H7 (cell line): ENCODE results near the gene KLF12. TPM values are rescaled to one million over a fixed set of nuclear protein-coding genes. Genes with fewer than 3 reads are reported as not detected.

ENCODE experiments used
- DNase-seq: peaks from one replicate; pipeline ENCODE4 v3.0.0; 2012
- H3K27me3 ChIP-seq: 2 replicates; pipeline ENCODE4 v1.6.0; 2011; ENCODE audit warnings: mild to moderate bottlenecking, low read length; ENCODE audit not compliant: control insufficient read depth, insufficient read depth
- H3K36me3 ChIP-seq: replicated peaks from 2 replicates; pipeline ENCODE4 v1.5.1; 2011; ENCODE audit warnings: low read length; ENCODE audit not compliant: control insufficient read depth, insufficient read depth
- H3K4me3 ChIP-seq: 2 replicates; pipeline ENCODE4 v1.5.1; 2011; ENCODE audit warnings: low read depth, mild to moderate bottlenecking, control low read depth, low read length, moderate library complexity; ENCODE audit not compliant: insufficient read depth
- total RNA-seq: library from RNA; depleted of rRNA; stranded (reverse); fragments of >200 nt; shearing (Covaris generic); gene quantifications from 2 replicates; pipeline ENCODE4 v1.2.3, GENCODE V29; 2014

KLF12 gene
- total RNA-seq, 1 experiment from 2014 or later = 5.0 TPM

GRCh38 chr13:74101436-74101835, 32.8 kb downstream of the KLF12 start:
- H3K4me3 ChIP-seq = no peak overlapping the region
- H3K27me3 ChIP-seq = no peaks in the 10 kb centered on the region
- H3K36me3 ChIP-seq = no peaks in the 10 kb centered on the region
- no peak for DNase-seq

- H3K36me3 ChIP-seq = no peaks in the 10 kb centered on the region
- H3K27me3 ChIP-seq = no peaks in the 10 kb centered on the region
- DNase-seq = no peak
- H3K4me3 ChIP-seq = no peak overlapping the region
Observed at GRCh38 chr13:74098077-74098476, 36.1 kb downstream of the KLF12 start.

- H3K36me3 ChIP-seq = no peaks in the 10 kb centered on the region
- DNase-seq = no peak
- no peak overlapping the region for H3K4me3 ChIP-seq
- no peaks in the 10 kb centered on the region for H3K27me3 ChIP-seq
Observed at GRCh38 chr13:74097116-74097515, 37.1 kb downstream of the KLF12 start.

- Histone ChIP-seq H3K27me3 (no peaks in the 10 kb centered on the region), H3K4me3 (no peak overlapping the region), H3K36me3 (no peaks in the 10 kb centered on the region)
- no peak for DNase-seq
Observed at GRCh38 chr13:74093691-74094090, 40.5 kb downstream of the KLF12 start.

- no peaks in the 10 kb centered on the region for H3K27me3 ChIP-seq
- DNase-seq = no peak
- no peaks in the 10 kb centered on the region for H3K36me3 ChIP-seq
- H3K4me3 ChIP-seq = no peak overlapping the region
Observed at GRCh38 chr13:74092711-74093110, 41.5 kb downstream of the KLF12 start.

- no peak for DNase-seq
- Histone ChIP-seq H3K4me3 (no peak overlapping the region), H3K36me3 (no peaks in the 10 kb centered on the region), H3K27me3 (no peaks in the 10 kb centered on the region)
Observed at GRCh38 chr13:74090869-74091605, 43.2 kb downstream of the KLF12 start.

GRCh38 chr13:74090397-74090796, 43.8 kb downstream of the KLF12 start:
- Histone ChIP-seq H3K4me3 (no peak overlapping the region), H3K27me3 (no peaks in the 10 kb centered on the region), H3K36me3 (no peaks in the 10 kb centered on the region)
- no peak for DNase-seq

GRCh38 chr13:74087357-74087756, 46.8 kb downstream of the KLF12 start:
- H3K36me3 ChIP-seq = no peaks in the 10 kb centered on the region
- no peaks in the 10 kb centered on the region for H3K27me3 ChIP-seq
- no peak for DNase-seq
- H3K4me3 ChIP-seq = no peak overlapping the region
